C4-2B (cell line): ENCODE results near the gene CFAP74.

ENCODE experiments used
- ZFX ChIP-seq: fragments of 450-650 bp; IDR thresholded peaks from 2 replicates; pipeline ENCODE4 v1.6.1; 2017
- TF ChIP-seq, protein P1 (sequence below): fragments of 450-650 bp; conservative IDR thresholded peaks from 2 replicates; pipeline ENCODE4 v1.5.1; 2017; ENCODE audit warnings: mild to moderate bottlenecking

DNA sequence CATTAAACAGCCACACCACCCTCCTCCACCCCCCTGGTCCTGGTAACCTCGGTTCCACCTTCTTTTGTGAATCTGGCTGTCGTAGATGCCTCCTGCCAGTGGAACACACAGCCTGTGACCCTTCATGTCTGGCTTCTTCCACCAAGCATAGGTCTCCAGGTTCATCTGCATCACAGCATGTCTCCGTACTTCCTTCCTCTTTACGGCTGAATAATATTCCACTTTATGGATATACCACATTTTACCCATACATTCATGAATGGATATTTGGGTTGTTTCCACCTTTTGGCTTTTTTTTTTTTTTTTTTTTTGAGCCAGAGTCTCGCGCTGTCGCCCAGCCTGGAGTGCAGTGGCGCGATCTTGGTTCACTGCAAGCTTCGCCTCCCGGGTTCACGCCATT lies 100.4 kb downstream of the CFAP74 start:
- TF ChIP-seq, protein P1, sequence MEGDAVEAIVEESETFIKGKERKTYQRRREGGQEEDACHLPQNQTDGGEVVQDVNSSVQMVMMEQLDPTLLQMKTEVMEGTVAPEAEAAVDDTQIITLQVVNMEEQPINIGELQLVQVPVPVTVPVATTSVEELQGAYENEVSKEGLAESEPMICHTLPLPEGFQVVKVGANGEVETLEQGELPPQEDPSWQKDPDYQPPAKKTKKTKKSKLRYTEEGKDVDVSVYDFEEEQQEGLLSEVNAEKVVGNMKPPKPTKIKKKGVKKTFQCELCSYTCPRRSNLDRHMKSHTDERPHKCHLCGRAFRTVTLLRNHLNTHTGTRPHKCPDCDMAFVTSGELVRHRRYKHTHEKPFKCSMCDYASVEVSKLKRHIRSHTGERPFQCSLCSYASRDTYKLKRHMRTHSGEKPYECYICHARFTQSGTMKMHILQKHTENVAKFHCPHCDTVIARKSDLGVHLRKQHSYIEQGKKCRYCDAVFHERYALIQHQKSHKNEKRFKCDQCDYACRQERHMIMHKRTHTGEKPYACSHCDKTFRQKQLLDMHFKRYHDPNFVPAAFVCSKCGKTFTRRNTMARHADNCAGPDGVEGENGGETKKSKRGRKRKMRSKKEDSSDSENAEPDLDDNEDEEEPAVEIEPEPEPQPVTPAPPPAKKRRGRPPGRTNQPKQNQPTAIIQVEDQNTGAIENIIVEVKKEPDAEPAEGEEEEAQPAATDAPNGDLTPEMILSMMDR = no peak
- no peak for TF ChIP-seq ZFX
